ENCODE measurements around the gene OTOP1.
"Not testable (repeated sequence)": the region's sequence is repeated elsewhere in the genome, so short reads cannot be mapped to it uniquely, and the experiment has no call there.

OTOP1 gene

DNA sequence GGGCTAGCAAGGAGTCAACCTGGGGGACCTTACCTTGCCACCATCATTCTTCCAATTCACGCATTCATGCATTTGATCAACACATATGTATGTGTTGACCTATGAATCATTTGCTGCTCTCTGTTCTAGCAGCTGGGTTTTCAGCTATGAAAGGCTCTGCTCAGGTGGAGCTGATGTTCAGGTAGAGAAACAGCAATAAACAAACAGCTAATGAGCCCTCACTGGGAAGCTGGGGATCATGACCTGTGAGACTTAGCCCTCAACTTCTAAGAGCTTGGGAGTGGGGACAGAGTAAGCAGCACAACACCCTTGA is 1.6 kb upstream of the OTOP1 start:
- no peak for FAIRE-seq

DNA sequence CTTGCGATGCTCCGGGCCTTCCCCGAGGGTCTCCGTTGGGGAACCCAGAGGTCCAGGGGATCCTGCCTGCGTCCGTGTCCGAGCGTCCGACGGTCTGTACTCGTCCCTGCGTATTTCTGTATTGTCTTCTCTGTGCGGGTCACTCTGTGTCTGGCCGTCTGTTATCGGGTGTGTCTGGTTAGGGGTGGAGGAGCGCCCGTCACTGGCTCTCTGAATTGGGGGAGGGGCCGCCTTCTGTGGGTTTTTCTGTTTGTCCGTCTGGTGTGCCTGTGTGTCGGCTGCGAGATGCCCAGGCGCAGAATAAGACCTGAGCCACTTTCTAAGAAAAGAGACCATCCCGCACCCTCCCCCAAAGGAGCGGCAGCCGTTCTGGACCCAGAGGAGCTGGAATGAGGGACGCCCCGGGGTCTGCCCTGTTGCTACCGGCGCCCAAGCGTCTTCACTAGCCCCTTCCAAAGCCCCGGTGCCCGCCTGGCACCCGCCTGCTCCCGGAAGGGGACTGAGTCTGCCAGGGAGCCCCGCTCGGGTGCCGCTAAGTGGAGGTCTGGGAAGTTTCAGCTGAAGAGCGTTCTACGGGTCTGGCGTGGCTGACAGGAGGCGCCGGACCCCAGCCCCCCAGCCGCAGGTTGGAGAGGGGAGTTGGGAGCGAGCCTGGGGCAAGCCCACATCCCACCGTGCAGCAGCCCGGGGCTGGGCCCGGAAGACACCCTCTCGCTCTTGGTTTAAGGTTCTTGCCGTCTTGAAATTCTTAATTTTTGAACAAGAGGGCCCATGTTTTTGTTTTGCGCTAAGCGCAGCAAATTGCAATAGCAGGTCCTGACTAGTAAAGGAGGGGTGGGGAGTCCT is 1.0 kb upstream of the OTOP1 start:
- no peak for FAIRE-seq

DNA sequence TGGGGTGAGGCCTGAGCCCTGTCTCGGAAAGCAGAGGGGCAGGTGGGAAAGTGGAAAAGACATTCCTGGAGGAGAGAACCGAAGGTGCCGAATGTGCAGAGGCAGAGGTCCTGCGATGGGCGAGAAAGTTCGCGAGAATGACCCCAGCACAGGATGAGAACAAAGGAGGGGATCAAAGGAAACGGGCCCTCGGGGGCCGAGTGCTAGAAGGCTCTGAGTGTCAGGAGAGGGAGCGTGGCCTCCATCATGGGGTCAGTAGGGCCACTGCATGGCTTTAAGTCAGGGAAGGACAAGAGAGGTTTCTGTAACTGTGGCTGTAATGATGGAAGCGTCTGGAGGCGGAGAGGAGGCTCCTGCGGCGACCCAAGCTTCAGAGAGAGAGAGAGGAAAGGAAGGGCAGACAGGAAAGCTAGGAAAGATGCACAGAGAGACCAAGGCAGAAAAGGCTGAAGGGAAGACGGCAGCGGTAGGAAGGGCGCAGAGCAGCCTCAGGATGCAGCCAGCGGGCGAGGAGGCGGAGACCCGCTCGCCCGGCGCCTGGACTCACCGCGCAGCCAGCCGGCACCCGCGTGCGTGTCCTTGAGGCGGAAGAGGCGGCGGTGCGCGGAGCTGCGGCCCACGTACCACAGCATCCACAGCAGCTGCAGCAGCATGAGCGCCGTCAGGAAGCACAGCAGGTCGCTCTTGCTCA is 669 bp downstream of the OTOP1 start:
- FAIRE-seq, result no peak

DNA sequence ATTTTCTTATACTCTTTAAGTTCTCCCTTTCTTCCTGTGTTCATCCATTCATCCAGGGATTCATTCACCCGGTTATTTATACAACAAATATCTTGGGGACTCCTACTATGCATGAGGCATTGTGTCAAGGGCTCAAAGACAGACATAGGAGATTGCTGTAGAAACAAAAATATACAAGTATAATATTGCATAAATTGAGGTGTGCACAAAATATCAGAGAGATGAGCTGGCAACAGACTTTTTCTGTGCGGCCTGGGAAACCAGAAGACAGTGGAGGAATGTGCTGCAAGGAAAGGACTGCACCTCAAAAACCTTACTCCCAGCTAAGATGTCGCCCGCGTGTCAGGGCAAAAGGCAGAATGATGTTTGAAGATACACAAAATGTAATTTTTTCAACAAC is 9.6 kb downstream of the OTOP1 start:
- FAIRE-seq, result no peak

DNA sequence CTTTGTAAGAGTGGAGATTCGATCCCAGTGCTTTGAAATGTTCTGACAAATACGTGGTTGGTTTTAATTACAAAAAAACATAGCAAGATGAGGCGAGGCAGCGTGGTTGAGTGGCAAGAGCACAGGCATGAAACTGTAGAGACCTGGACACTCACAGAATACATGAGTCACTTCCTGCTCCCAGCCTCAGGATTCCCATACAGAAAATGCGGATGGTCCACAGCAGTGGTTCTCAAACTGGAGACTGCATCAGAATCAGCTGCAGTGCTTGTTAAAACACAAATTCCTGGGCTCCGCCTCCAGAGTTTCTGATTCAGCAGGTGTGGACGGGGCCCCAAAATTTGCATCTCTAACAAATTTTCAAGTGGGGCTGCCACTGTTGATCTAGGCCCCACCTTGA is 10.1 kb downstream of the OTOP1 start:
- no peak for FAIRE-seq

DNA sequence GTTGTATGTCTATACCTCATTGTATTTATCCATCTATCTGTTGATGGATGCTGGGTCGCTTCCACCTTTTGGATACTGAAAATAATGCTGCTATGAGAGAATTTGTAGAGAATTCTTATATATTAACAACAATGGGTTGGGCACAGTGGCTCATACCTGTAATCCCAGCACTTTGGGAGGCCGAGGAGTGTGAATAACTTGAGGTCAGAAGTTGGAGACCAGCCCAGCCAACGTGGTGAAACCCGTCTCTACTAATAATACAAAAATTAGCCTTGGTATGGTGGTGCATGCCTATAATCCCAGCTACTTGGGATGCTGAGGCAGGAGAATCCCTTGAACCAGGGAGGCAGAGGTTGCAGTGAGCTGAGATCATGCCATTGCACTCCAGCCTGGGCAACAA is 13.1 kb downstream of the OTOP1 start:
- not testable (repeated sequence) for FAIRE-seq

DNA sequence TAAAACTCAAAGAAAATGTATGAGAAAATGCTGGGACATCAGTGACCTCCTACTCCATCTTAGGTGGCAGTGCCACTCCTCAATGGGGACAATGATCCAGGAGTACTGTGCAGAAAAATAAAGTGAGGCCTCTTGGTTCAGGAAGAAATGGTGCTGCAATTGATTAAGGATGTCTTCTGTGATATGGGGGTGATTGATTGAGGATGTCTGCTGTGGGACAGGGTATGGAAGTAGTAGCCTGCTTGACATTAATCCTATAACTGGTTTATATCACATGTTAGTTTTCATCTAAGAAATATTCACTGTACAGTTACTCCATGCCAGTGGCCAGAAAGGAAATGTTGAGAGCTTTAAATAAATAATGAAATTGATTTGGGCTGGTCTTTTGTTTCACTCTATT is 20.5 kb downstream of the OTOP1 start:
- no peak for FAIRE-seq

DNA sequence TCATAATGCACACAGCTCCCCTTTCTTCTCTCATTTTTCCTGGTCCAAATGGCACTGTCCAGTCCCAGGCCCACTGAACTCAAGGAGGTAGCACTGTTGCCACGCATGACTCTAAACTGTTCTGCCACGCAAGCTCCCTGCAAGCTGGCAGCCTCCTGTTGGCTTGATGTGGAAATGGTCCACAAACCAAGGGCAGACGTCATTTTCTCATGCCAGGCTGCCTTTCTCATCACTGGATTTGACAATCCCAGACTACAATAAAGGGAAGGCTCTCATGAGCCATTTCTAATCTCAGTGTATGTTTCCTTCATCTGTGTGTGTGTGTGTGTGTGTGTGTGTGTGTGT is 22.4 kb downstream of the OTOP1 start:
- FAIRE-seq, result no peak

DNA sequence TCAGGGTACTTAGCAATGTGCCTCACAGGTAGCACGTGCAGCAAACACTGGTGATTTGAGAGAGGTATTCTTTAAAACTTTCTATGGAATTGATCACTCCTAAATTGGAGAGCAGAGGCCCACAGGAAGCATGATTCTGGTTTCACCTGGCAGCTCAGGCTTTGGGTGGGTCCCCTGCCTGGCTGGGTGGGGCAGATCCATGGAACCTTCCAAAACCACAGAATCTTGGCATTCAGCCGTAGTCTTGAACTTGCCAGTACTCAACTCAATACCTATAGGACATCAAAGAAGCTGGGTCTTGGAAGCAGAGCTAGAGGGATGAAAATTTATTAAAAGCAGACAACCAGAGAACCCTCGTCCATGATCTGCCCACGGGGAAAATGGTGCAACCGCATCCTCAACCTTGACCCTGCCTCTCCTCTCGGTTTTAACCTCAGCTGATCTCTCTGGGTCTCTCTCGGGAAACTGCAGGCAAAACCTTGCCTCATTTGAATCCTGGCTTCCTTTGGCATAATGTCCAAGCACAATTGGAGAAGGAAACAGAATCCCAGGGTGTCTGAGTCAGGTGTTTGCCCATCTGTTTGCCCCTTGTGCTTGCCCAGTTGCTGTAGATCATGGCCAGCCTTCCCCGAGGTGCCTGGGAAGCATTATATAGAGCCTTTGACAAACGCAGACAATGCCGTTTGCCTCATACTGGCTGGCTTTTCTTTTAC is 22.9 kb downstream of the OTOP1 start:
- no peak for FAIRE-seq

DNA sequence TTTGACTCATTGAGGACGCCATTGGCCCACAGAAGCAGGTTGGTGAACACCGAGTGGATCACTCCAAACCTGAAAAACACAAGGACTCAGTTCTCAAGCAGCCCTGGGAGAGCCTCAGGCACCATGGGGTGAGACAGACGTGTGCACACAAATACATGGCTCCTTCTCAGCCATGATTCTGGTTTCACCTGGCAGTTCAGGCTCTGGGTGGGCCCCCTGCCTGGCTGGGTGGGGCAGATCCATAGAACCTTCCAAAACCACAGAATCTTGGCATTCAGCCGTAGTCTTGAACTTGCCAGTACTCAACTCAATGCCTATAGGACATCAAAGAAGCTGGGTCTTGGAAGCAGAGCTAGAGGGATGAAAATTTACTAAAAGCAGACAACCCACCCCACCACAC is 24.2 kb downstream of the OTOP1 start:
- no peak for FAIRE-seq

DNA sequence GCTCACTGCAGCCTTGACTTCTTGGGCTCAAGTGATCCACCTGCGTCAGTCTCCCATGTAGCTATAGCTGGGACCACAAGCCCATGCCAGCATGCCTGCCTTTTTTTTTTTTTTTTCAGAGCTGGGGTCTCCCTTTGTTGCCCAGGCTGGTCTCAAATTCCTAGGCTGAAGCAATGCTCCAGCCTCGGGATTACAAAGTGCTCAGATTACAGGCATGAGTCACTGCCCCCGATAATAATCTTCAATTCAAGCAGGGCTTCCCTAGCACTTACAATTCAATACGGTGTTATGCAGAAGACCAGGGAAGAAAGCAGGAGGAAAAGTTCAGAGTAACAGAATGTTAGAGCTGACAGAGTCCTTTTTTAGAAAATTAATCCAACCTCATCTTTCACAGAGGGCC is 26.1 kb downstream of the OTOP1 start:
- no peak for FAIRE-seq

DNA sequence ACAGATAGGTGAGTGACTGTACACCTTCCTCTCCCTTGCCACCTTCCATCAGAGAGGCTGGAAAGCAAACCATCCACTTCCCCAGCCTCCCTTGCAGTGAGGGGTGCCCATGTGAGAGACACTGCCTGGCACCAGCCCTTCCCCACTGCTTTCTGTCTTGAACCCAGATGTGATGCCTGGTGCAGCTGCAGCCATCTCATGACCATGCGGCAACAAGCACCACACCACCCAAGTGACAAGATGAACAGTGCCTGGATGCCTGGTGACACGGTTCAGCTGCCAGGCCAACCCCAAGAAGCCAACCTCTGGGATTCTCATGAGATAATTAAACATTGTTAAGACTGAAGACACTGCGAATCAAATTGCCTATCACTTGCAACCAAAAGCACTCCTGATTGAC is 31.4 kb downstream of the OTOP1 start:
- FAIRE-seq, result no peak

DNA sequence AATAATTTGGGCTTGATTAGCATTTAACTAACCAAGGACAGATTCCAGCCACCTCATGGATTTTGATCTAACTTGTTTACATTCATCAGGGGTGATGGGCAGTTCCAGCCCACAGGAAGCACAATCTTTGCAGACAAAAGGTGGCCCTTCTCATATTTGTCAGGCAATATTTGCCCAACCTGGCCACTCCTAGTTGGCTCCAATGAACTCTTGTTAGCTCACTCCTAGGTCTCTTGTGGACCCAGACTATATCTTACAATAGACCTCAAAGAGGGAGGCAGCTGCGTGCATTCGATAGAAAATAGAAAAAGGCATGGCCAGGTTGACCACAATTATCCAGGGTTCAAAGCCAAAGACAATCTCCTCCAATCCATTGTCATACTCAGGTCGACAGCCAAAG is 38.2 kb downstream of the OTOP1 start:
- not testable (repeated sequence) for FAIRE-seq

DNA sequence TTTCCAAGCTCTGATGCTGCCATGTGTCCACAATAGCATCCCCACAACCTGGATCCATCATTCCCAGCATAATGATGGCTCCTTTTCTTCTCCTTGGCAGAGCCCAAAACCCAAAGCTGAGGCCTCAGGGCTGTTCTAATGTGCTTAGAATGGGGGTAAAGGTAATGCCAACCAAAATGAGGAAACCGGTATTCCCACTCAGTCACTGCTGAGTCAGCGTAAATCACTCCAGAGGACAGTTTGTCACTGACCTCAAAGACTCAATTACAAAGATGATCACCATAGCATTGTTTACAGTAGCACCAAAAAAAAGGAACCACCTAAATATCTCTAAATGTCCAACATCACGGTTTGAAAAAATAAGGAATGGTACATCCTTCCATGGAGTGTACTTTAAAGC is 41.2 kb downstream of the OTOP1 start:
- no peak for FAIRE-seq

DNA sequence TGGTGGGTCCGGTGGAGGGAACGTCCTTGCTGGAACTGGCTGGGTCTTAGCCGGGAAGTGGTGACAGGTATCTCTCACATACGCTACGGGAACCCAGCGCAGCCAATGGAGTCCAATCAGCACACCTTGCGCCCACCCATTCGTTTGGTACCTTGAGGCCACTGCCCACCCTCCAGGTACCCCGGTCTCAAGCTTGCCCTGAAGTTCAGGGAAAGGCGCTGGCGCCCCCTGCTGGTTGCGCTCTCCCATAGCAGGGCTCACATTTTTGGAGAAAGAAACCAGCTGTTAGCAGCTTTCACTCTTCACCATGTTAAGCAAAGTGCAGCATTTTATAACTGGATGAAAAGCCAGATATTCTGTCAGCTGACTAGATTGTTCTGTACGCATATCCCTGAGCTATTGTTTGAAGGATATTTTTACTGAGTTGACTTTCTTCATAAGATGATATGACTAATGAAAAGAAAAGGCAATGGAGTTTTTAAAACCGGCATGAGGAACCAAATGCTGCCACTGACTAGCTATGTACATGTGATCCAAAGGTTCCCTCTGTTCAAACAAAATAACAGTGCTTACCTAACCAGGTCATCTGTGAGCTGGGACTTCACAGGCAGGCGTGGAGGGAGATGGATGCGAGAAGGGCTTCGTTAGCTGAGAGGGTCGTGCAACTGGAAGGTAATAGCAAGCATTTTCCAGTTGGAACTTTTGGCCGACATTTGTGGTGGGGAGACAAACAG is 43.7 kb downstream of the OTOP1 start:
- FAIRE-seq, result no peak

DNA sequence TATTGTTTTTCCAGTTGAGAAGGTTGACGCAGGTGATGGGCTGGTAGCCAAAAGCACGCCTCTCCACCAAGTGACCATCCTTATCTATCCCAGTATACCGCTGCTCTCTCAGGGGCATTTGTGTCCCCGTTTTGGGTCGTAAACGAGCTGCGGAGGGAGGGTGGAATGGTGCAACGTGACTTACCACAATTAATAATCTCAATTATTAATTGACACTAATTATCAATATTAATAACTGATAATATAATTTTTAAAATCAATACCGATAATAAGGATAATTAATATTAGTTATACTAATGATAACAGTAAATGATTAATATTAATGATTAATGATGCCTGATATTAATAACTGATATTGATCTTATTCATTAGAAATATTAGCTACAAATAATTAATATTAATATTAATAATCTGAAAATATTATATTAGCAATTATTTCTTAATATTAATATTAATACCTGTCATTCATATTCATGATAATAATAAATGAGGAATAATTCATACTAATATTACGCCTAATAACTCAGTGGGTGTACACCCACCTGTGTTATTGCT is 56.1 kb downstream of the OTOP1 start:
- no peak for FAIRE-seq

DNA sequence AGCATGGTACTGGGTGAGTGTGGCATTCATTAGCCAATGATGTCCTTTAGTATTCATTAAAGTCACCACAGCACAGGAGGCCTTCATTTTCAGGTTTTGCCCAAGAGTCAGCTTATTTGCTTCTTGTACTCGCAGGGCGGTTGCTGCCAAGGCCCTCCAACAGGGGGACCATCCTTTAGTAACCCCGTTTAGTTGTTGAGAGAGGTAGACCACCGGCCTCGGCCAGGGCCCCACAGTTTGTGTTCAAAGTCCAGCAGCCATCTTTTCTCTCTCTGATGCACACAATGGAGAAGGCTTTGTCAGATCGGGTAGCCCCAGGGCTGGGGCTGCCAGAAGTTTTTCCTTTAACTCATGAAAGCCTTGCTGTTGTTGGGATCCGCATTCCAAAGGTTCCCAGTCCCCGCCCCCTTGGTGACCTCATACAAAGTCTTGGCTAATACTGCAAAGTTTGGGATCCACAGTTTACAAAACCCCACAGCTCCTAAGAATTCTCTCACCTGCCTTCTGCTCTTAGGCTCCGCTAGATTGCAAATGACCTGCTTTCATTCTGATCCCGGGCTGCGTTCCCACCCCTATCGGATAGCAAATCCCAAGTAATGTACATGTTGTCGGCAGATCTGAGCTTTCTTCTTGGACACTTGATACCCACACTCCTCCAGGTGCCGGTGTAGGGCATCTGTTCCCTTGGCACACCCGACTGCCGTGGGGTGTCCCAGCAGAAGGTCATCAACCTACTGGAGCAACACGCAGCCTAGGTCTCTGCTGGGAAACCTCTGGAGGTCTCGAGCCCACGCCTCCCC is 58.5 kb downstream of the OTOP1 start:
- not testable (repeated sequence) for FAIRE-seq

DNA sequence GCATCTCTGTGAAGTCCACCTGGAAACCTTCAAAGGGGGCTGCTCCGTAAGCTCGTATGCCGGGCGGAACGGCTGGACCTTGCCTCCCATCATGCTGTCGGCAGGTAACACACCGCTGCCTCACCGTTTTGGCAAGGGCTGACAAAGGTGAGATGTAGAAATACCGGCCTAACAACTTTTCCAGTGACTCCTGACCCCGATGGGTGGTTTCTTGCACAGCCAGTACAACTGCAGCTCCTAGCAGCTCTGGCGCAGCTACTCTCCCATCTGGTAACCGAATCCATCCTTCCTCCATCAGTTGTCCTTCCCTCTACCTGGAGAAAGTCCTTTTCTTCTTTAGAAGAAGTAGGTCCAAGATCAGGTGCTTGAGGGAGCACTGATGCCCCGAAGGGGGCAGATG is 59.7 kb downstream of the OTOP1 start:
- FAIRE-seq, result not testable (repeated sequence)

DNA sequence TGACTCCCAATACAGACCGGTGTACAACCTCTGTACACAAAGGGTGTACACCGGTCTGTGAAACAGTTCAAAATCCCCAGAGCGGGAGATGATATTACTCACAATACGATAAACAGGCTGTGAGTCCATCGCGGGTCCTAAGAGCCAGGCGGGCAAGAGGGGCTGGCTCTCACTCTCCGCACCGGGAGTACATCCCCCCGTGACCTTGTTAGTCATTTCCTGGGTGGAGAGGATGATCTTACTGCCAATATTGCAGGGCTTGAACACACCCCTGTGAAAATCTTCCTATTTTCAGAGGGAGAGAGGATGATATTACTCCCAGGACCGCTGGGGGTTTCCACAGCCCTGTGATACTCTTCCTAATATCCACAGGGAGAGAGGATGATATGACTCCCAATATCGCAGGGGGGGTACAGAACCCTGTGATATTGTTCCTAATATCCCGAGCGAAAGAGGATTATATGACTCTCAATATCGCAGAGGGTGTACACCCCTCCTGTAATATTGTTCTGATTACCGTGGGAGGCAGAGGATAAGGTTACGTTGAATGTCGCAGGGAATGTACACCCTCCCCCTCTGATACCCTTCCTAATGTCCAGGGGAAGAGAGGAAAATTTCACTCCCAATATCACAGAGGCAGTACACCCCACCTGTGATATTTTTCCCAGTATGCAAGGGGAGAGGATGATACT is 60.9 kb downstream of the OTOP1 start:
- FAIRE-seq, result not testable (repeated sequence)

DNA sequence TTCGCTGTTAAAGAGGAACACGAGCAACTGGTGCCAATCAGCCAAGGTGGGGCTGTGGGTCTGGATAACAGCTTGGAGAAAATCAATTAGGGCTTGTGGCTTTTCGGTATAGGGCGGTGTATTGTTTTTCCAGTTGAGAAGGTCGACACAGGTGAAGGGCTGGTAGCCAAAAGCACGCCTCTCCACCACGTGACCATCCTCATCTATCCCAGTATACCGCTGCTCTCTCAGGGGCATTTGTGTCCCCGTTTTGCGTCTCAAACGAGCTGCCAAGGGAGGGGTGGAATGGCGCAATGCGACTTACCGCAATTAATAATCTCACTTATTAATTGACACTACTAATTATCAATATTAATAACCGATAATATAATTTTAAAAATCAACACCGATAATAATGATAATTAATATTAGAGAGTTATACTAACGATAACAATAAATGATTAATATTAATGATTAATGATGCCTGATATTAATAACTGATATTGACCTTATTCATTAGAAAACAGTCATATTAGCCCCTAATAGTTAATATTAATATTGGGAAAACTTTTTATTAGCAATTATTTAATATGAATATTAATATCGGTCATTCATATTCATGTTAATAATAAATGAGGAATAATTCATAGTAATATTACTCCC is 62.1 kb downstream of the OTOP1 start:
- not testable (repeated sequence) for FAIRE-seq

DNA sequence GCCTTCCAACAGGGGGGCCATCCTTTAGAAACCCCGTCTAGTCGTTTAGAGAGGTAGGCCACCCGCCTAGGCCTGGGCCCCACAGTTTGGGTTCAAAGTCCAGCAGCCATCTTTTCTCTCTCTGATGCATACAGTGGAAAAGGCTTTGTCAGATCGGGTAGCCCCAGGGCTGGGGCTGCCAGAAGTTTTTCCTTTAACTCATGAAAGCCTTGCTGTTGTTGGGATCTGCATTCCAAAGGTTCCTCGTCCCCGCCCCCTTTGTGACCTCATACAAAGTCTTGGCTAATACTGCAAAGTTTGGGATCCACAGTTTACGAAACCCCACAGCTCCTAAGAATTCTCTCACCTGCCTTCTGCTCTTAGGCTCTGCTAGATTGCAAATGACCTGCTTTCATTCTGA is 64.5 kb downstream of the OTOP1 start:
- FAIRE-seq, result not testable (repeated sequence)

Data from TTC549 (cell line).